ENCODE data around the gene CASKIN1. TPM values are rescaled to one million over a fixed set of nuclear protein-coding genes. Genes with fewer than 3 reads are reported as not detected.

CASKIN1 gene
- total RNA-seq, 4 donors from 2014 or later, result 0.13 to 1.2 (median 0.40) TPM

GRCh38 chr16:2165861-2166260, 30.5 kb downstream of the CASKIN1 start:
- WGBS, 2 donors, result 96 to 97% methylated on average over 10 to 11 of the region's 12 CpGs

DNA sequence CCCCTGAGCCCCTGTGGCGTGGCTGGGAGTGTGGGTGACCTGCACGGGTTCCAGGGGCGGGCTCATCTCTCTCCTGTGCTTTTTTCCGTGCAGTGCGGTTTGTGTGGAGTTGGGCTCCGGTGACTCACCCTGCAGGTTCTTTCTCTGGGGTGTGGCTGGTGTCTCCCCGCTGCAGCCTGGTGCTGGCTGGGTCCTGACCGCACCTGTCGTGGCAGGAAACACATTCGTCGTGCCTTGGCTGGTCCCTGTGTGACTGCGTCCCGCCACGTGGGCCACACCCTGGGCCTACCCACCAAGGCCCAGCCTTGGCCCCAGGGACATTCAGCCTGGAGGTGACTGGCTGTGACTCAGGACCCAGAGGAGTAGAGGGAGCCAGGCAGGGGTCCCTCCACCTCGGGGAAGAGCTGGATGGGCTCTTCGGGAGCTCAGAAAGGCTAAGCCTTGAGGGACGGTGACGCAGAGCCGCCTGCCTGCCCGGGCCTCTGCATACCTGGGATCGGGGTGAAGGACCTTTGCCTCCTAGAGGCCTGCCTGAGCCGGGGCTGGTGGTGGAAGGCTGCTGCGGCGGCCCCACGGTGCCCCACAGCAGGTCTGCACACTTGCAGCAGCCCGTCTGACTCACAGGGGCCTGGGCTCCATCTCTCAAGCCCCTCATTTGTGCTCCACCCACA, 33.1 kb downstream of the CASKIN1 start:
- TF ChIP-seq POLR2A (IDR thresholded peaks at IDR 0.05) (no peak), CTCF (IDR thresholded peaks at IDR 0.05) (no peak)
- no peak for DNase-seq
- H3K36me3 ChIP-seq, result peaks cover 0 to 5% of the 10 kb centered on the region in 2 donors
- no peak overlapping the region for H3K4me3 ChIP-seq (replicated peaks in 1 of 3)
- intact Hi-C loops (cut with DNase I), result no loop called here
- no peaks in the 10 kb centered on the region for H3K27me3 ChIP-seq
- no peak overlapping the region for H3K27ac ChIP-seq
- peaks cover 4 to 21% of the 10 kb centered on the region in 2 donors for H3K4me1 ChIP-seq
- 87 to 92% methylated on average over 6 to 18 of the region's 26 CpGs for WGBS, 2 donors
- no peaks in the 10 kb centered on the region for H3K9me3 ChIP-seq

More at GRCh38 chr16:2165861-2166260, 30.5 kb downstream of the CASKIN1 start:
- Histone ChIP-seq H3K27ac (no peak overlapping the region), H3K4me1 (peaks cover 0 to under 1% of the 10 kb centered on the region in 2 donors), H3K36me3 (peaks cover 0 to 5% of the 10 kb centered on the region in 2 donors), H3K9me3 (no peaks in the 10 kb centered on the region), H3K27me3 (no peaks in the 10 kb centered on the region), H3K4me3 (replicated peaks in 1 of 3) (no peak overlapping the region)
- intact Hi-C loops (cut with DNase I), result no loop called here
- DNase-seq, result no peak
- TF ChIP-seq CTCF (IDR thresholded peaks at IDR 0.05), result no peak
- TF ChIP-seq POLR2A (IDR thresholded peaks at IDR 0.05), result no peak

GRCh38 chr16:2162676-2163118, 33.7 kb downstream of the CASKIN1 start:
- H3K4me1 ChIP-seq, result peaks cover 4 to 26% of the 10 kb centered on the region in 2 donors
- no peaks in the 10 kb centered on the region for H3K27me3 ChIP-seq
- no peak overlapping the region for H3K27ac ChIP-seq
- H3K36me3 ChIP-seq, result peaks cover 0 to 5% of the 10 kb centered on the region in 2 donors
- TF ChIP-seq POLR2A (IDR thresholded peaks at IDR 0.05), result no peak
- no peak overlapping the region for H3K4me3 ChIP-seq (replicated peaks in 1 of 3)
- no peaks in the 10 kb centered on the region for H3K9me3 ChIP-seq
- DNase-seq, result no peak
- intact Hi-C loops (cut with DNase I), result no loop called here
- 89 to 90% methylated on average over 5 to 11 of the region's 13 CpGs for WGBS, 2 donors

DNA sequence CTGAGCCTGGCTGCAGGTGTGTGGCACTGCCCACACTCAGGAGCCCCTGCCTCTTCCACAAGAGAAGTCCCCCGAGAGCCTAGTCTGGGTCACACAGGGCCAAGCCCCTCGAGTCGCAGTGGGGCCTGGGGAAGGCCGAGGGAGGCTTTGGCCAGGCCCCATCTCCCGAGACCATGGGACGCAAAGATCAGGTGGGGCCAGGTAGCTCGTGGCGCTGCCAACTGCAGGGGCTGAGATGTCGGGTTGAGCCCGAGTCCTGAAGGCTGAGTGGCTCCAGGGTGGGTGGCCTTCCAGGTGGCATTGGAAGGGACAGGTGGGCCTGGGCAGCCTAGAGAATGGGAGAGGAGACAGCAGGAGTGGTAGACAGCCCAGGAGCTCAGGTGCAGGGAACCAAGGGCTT, 34.5 kb downstream of the CASKIN1 start:
- H3K9me3 ChIP-seq, result no peaks in the 10 kb centered on the region
- intact Hi-C loops (cut with DNase I), result no loop called here
- DNase-seq, result no peak
- no peaks in the 10 kb centered on the region for H3K27me3 ChIP-seq
- H3K36me3 ChIP-seq, result peaks cover 0 to 5% of the 10 kb centered on the region in 2 donors
- WGBS, 2 donors, result 96 to 98% methylated on average over 9 of the region's 10 CpGs
- no peak for TF ChIP-seq CTCF (IDR thresholded peaks at IDR 0.05)
- TF ChIP-seq POLR2A (IDR thresholded peaks at IDR 0.05), result no peak
- H3K4me3 ChIP-seq (replicated peaks in 1 of 3), result no peak overlapping the region
- H3K27ac ChIP-seq, result no peak overlapping the region
- H3K4me1 ChIP-seq, result peaks cover 4 to 33% of the 10 kb centered on the region in 2 donors

GRCh38 chr16:2160915-2161551, 35.4 kb downstream of the CASKIN1 start:
- intact Hi-C loops (cut with DNase I), result no loop called here
- peaks cover 11 to 41% of the 10 kb centered on the region in 2 donors for H3K4me1 ChIP-seq
- TF ChIP-seq POLR2A (IDR thresholded peaks at IDR 0.05), result no peak
- TF ChIP-seq CTCF (IDR thresholded peaks at IDR 0.05), result no peak
- H3K9me3 ChIP-seq, result no peaks in the 10 kb centered on the region
- H3K27ac ChIP-seq, result peak overlapping the region in 1 of 3 donors; percentile 36
- 72 to 84% methylated on average over 14 to 20 of the region's 20 CpGs for WGBS, 2 donors
- peak in 1 of 2 donors; percentile 20 for DNase-seq
- H3K4me3 ChIP-seq (replicated peaks in 1 of 3), result no peak overlapping the region
- H3K36me3 ChIP-seq, result peaks cover 0 to 5% of the 10 kb centered on the region in 2 donors
- no peaks in the 10 kb centered on the region for H3K27me3 ChIP-seq
